ENCODE results near the gene CNTNAP5.

Gene CNTNAP5

GRCh38 chr2:124065636-124066035, 40.5 kb downstream of the CNTNAP5 start:
- no peak for DNase-seq

GRCh38 chr2:124066776-124067175, 41.7 kb downstream of the CNTNAP5 start:
- DNase-seq = no peak

GRCh38 chr2:124079045-124079444, 54.0 kb downstream of the CNTNAP5 start:
- no peak for DNase-seq

- no peak for DNase-seq
These were observed 55.4 kb downstream of the CNTNAP5 start for GRCh38 chr2:124080281-124081153.

- no peak for DNase-seq
These were observed 56.1 kb downstream of the CNTNAP5 start for GRCh38 chr2:124081154-124081716.

- DNase-seq = no peak
These were observed 63.5 kb downstream of the CNTNAP5 start for GRCh38 chr2:124088616-124089015.

- no peak for DNase-seq
These were observed 66.6 kb downstream of the CNTNAP5 start for GRCh38 chr2:124091721-124092120.

GRCh38 chr2:124092651-124093050, 67.6 kb downstream of the CNTNAP5 start:
- no peak for DNase-seq

- no peak for DNase-seq
These were observed 79.8 kb downstream of the CNTNAP5 start for GRCh38 chr2:124104914-124105313.

GRCh38 chr2:124112206-124112605, 87.1 kb downstream of the CNTNAP5 start:
- DNase-seq = no peak

GRCh38 chr2:124112966-124113365, 87.9 kb downstream of the CNTNAP5 start:
- DNase-seq = no peak

GRCh38 chr2:124120246-124120645, 95.2 kb downstream of the CNTNAP5 start:
- DNase-seq = no peak

- no peak for DNase-seq
These were observed 96.0 kb downstream of the CNTNAP5 start for GRCh38 chr2:124121106-124121505.

GRCh38 chr2:124121760-124122275, 96.7 kb downstream of the CNTNAP5 start:
- DNase-seq = no peak

GRCh38 chr2:124122340-124122739, 97.3 kb downstream of the CNTNAP5 start:
- no peak for DNase-seq

GRCh38 chr2:124131276-124131675, 106.2 kb downstream of the CNTNAP5 start:
- DNase-seq = no peak

- no peak for DNase-seq
These were observed 111.0 kb downstream of the CNTNAP5 start for GRCh38 chr2:124136110-124136509.

- no peak for DNase-seq
These were observed 113.0 kb downstream of the CNTNAP5 start for GRCh38 chr2:124138076-124138475.

- DNase-seq = no peak
These were observed 120.9 kb downstream of the CNTNAP5 start for GRCh38 chr2:124145982-124146381.

GRCh38 chr2:124147552-124147951, 122.5 kb downstream of the CNTNAP5 start:
- no peak for DNase-seq

- no peak for DNase-seq
These were observed 124.5 kb downstream of the CNTNAP5 start for GRCh38 chr2:124149571-124149970.

GRCh38 chr2:124151691-124152090, 126.6 kb downstream of the CNTNAP5 start:
- no peak for DNase-seq

- no peak for DNase-seq
These were observed 128.6 kb downstream of the CNTNAP5 start for GRCh38 chr2:124153713-124154112.

- DNase-seq = no peak
These were observed 134.1 kb downstream of the CNTNAP5 start for GRCh38 chr2:124159166-124159565.
